Hippocampal formation (tissue), 2 donors: ENCODE measurements around the gene SLC9A9.
A peak's percentile ranks its signal among the peaks of the same experiment; 100 is the strongest.

Source experiments
- DNase-seq, 2 donors: peaks; one replicate each; lab custom pipeline; 2025; lab: John Stamatoyannopoulos, UW

SLC9A9 gene

GRCh38 chr3:143414571-143415253, 433.6 kb downstream of the SLC9A9 start:
- no peak for DNase-seq

- DNase-seq, result no peak
These were observed 434.9 kb downstream of the SLC9A9 start for GRCh38 chr3:143413372-143413771.

- DNase-seq, result no peak
These were observed 436.2 kb downstream of the SLC9A9 start for GRCh38 chr3:143412084-143412483.

- DNase-seq, result no peak
These were observed 438.0 kb downstream of the SLC9A9 start for GRCh38 chr3:143410259-143410658.

GRCh38 chr3:143408771-143409170, 439.5 kb downstream of the SLC9A9 start:
- DNase-seq, result no peak

- DNase-seq, result no peak
These were observed 445.7 kb downstream of the SLC9A9 start for GRCh38 chr3:143402602-143403001.

GRCh38 chr3:143396790-143397189, 451.5 kb downstream of the SLC9A9 start:
- no peak for DNase-seq

- DNase-seq, result no peak
These were observed 458.9 kb downstream of the SLC9A9 start for GRCh38 chr3:143389388-143389787.

- no peak for DNase-seq
These were observed 460.8 kb downstream of the SLC9A9 start for GRCh38 chr3:143387425-143387824.

GRCh38 chr3:143384076-143384475, 464.2 kb downstream of the SLC9A9 start:
- no peak for DNase-seq

- DNase-seq, result no peak
These were observed 464.8 kb downstream of the SLC9A9 start for GRCh38 chr3:143383421-143383820.

GRCh38 chr3:143382816-143383215, 465.5 kb downstream of the SLC9A9 start:
- DNase-seq, result no peak

GRCh38 chr3:143380449-143380848, 467.8 kb downstream of the SLC9A9 start:
- no peak for DNase-seq

GRCh38 chr3:143375698-143376097, 472.6 kb downstream of the SLC9A9 start:
- no peak for DNase-seq

GRCh38 chr3:143367171-143367570, 481.1 kb downstream of the SLC9A9 start:
- DNase-seq, result no peak

- DNase-seq, result no peak
These were observed 481.6 kb downstream of the SLC9A9 start for GRCh38 chr3:143366672-143367071.

GRCh38 chr3:143363949-143364348, 484.3 kb downstream of the SLC9A9 start:
- DNase-seq, result no peak

- no peak for DNase-seq
These were observed 485.0 kb downstream of the SLC9A9 start for GRCh38 chr3:143363276-143363675.

GRCh38 chr3:143362115-143362991, 485.9 kb downstream of the SLC9A9 start:
- no peak for DNase-seq

GRCh38 chr3:143361589-143361988, 486.7 kb downstream of the SLC9A9 start:
- no peak for DNase-seq

GRCh38 chr3:143360244-143360643, 488.0 kb downstream of the SLC9A9 start:
- DNase-seq, result peak in 1 of 2 donors; percentile 4

GRCh38 chr3:143358793-143359491, 489.3 kb downstream of the SLC9A9 start:
- no peak for DNase-seq
